ENCODE results near the gene TECTA.
"Not testable (repeated sequence)": the region's sequence is repeated elsewhere in the genome, so short reads cannot be mapped to it uniquely, and the experiment has no call there.

The TECTA gene

DNA sequence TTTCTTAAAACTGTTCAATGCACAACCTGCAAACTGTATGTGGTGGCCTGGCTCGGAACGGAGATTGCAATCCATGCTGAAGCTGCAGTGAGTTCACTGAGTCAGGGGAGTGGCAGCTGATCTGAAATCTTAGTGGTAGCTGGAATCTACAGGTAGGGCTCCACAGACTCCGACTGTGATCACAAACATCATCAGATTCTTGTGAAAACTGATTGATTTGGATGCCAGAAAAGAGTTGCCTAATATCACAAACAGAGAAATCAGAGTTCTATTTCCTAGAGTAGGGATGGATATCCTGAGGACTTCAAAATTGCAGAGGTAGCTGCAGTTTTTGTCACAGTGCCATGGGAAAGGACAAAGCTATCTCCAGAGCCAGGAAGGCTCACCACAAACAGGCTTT, 134.0 kb downstream of the TECTA start:
- DNase-seq, result no peak

- DNase-seq, result no peak
Observed at GRCh38 chr11:121236115-121237001, 135.3 kb downstream of the TECTA start.

- DNase-seq, result not testable (repeated sequence)
Observed at GRCh38 chr11:121237247-121237646, 136.2 kb downstream of the TECTA start.

DNA sequence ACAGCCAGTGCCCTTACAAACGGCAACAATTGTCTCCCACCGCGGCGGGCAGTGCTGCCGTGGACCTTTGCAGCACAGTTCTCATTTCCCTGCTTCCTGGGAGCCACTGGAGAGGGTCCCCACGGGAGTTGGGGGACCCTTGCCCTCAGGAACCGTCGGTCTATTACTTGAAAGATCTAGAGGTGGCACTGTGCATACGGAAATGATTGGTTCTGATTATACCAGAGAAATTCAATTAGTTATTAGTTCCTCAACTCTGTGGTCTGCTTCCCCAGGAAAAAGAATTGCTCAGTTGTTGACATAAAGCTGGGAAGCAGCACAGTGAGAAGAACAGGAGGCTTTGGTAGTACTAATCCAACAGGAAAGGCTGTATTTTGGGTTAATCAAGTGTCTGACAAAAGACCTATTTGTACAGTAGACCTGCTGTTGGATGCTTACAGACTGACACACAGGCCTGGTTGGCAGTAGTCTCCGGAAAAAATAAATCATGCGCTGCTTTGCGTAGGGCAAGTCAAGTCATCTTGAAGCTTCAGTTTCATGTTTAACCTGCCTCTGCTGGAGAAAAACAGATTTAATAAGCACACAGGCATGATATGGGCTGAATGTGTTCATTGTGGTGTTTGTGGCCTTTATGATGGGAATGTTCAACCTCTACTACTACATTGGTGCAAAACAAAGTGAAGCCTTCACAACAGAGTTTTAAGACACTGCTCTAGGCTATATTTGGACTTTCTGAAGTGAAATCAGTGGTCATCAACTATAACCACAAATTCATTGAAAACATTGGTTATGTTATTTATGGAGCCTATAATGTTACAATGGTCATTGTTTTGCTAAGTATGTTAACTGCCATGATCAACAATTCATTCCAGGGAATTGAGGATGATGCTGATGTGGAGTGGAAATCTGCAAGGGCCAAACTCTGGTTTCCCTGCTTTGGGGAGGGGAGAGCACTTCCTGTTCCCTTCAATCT, 136.9 kb downstream of the TECTA start:
- no peak for DNase-seq

DNA sequence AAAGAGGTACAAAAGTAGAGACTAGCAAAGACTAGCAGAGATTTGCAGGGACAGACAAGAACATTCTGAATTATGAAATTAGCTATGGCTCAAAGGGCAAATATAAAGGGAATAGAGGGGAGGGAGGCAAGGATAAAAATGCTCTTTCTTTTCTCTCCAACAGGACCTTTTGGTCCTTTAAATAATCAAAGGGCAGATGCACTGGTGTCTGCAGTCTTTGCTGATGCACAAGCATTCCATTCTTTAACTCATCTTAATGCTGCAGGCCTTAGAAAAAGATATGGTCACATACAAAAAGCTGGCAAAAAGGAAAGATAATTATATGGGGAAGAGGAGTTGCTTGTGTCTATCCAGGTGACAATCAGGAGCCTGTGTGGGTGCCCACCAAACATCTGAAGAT, 137.9 kb downstream of the TECTA start:
- DNase-seq, result no peak

- not testable (repeated sequence) for DNase-seq
Observed at GRCh38 chr11:121240001-121240400, 139.0 kb downstream of the TECTA start.

DNA sequence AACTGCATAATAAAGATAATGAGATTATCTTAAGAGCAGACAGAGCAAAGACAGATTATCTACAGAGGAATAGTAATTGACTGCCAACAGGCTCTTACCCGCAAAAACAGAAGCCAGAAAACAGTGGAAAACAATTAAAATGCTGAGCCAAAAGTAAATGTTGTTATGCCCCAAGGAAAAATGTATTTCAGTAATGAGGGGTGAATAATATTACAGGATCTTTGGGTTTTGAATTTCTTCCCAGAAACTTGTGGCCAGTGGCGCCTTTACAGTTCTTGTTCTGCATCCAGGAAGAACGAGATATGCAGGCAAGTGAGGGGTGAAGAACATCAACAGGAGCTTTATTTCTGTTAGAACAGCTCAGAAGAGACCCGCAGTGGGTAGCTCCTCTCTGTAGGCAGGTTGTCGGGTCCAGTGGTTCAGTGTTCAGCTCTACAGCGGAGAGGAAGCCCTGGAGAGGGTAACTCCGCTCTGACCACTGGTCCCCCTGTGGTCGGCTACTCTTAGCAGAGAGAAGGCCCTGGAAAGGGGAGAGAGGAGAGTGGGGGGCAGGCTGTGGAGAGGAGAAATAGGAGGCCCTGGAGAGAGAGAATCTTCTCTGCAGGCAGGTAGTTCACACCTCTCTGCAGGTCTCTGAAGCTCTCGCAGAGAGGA, 139.7 kb downstream of the TECTA start:
- no peak for DNase-seq

Data from NCI-H187 (cell line).